GM18498 (cell line): ENCODE results near the gene SECTM1.
"Not testable (repeated sequence)": the region's sequence is repeated elsewhere in the genome, so short reads cannot be mapped to it uniquely, and the experiment has no call there.

Experiments
- ATAC-seq: cut with Tn5 transposase; IDR thresholded peaks from one replicate; pipeline ENCODE4 v1.9.1; 2021; ENCODE audit warnings: mild to moderate bottlenecking, moderate library complexity; ENCODE audit not compliant: unreplicated experiment

SECTM1 gene

DNA sequence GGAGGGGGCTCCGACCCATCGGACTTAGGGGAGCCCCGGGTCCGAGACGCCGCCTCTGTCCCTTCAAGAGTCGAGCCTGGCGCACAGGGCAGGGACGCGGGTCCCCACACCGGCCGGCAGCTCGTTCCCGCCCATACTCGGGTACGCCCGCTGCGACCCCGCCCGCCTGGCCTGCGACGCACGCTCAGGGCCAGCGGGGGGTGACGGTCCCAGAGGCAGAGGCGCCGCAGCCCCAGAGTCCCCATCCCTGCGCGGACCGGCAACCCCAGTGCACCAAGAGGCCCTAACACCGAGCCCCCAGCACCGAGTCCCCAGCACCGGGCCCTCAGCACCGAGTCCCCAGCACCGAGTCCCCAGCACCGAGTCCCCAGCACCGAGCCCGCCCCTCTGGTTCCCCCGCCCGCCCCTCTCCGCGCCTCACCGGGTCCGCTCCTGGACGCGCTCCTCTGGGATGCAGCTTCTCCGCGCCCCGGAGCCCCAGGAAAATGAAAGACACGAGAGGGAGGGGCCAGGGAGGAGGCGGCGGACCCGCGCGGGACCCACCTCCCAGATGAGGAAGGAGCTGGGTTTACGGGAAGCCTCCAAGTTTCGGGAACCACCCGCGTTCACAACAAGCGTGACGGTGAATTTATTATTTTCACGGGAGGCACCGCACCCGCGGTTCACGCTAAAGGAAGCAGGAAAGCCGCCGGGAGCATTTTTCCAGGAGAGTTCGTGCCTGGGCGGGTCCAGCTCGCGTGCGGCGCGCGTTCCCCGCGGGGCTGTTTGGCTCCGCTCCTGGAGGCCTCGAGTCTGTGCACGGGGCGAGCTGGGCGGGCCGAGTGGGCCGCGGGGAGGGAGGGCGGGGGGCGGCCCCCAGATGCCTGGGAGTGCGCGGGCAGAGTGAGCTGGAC lies at the start of gene SECTM1:
Gene SECTM1, minus strand, starts transcription at position 488 of the 893 bp plus-strand sequence. CDS start 6,526 bp downstream, outside the sequence.
- no peak for ATAC-seq

- no peak for ATAC-seq
Observed at GRCh38 chr17:82382933-82383255, 49.3 kb upstream of the SECTM1 start.

GRCh38 chr17:82382220-82382932 lies 48.8 kb upstream of the SECTM1 start:
- ATAC-seq, result not testable (repeated sequence)

- not testable (repeated sequence) for ATAC-seq
Observed at GRCh38 chr17:82381703-82382009, 48.1 kb upstream of the SECTM1 start.

DNA sequence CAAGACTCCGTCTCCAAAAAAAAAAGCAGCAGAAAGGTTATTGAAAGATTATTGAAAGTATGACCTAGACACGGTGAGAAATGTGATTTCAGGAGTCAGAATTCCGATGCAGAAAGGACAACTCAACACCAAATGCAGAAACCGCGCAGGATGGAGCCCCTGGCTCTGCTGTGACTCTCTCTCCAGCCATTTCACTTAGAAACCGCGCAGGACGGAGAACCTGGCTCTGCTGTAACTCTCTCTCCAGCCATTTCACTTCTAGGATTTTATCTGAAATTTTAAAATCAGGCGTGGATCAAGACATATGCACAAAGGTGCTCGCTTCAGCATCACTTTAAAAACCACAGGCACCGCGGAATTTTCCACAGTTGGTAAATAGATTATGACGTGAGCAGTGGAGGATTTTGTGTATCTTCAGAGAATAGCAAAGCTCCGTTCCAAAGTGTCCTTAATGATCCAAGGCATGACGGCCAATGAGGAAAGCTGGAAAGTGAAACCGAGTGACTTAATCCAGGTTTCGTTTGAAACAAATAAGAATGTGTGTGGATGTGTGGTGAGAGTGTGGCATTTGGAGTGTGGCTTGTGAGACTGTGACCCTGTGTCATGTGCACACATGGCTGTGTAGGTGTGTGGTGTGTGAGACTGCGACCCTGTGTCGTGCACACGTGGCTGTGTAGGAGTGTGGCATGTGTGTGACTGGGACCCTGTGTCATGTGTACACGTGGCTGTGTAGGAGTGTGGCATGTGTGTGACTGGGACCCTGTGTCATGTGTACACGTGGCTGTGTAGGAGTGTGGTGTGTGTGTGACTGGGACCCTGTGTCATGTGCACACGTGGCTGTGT lies 47.5 kb upstream of the SECTM1 start:
- no peak for ATAC-seq

- ATAC-seq, result no peak
Observed at GRCh38 chr17:82378741-82379021, 45.1 kb upstream of the SECTM1 start.

DNA sequence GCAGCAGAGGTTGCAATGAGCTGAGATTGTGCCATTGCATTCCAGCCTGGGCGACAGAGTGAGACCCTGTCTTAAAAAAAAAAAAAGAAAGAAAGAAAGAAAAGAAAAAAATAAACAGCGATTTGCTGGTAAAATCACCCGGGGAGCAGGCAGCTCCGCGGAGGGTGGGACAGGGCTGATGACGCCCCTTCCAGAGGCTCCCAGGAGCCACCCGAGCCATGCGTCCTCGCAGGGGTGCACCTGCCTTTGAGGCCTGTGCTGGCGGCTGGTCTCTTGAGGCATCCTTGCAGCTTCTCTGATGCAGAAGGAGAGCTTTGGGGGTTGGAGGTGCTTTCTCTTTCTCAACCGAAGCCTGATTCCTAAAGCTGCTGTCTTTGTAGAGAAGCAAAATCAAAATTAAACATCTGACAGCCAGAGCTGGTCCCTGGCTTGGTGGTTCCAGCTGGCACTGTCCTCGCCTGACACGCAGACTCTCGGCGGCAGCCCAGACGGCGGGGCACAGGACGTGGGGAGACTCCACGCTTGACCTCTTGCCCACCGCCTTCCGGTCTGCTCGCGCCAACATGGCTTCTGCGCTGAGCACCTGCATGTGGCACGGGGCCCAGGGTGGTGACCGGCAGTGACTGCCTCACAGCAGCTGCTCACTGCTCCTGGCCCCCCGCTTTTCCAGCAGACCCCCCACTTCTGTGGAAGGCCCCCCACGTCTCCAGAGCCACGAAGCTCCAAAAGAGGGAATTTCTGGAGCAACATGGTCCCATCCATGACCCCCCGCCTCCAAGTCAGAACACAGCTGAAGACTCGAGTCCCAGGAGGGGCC lies 44.6 kb upstream of the SECTM1 start:
- no peak for ATAC-seq

- not testable (repeated sequence) for ATAC-seq
Observed at GRCh38 chr17:82377294-82377693, 43.7 kb upstream of the SECTM1 start.

GRCh38 chr17:82376042-82376730 lies 42.6 kb upstream of the SECTM1 start:
- ATAC-seq, result no peak

GRCh38 chr17:82375359-82376041 lies 41.9 kb upstream of the SECTM1 start:
- no peak for ATAC-seq

GRCh38 chr17:82374626-82375331 lies 41.2 kb upstream of the SECTM1 start:
- no peak for ATAC-seq

DNA sequence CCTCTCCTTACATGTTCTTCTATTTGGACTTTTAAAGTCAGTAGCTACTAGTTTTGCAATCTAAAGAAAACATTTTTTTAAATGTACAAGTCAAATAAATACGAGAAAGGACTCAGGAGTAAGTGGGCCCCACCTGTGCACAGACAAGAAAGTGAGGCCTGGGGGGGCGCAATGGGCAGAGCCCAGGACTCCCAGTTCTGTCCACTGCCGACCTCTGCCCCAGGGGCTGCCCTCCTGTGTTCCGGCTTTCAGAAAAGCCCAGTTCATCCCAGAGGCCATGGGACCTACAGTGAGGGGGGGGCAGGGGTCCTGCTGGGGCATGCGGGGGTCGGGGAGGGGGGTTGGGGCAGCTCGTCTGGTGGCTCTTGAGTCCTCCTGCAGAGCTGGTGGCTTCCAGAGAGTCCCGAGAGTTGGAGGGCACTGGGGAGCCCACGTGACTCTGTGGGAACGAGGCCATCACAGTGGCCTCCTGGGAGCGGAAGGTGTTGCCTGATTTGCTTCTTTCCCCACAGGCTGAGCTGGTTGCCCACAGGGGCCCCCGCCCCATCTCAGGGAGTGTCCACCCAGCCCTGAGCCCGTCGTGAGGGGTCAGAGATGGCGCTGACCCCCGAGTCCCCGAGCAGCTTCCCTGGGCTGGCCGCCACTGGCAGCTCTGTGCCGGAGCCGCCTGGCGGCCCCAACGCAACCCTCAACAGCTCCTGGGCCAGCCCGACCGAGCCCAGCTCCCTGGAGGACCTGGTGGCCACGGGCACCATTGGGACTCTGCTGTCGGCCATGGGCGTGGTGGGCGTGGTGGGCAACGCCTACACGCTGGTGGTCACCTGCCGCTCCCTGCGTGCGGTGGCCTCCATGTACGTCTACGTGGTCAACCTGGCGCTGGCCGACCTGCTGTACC lies 40.4 kb upstream of the SECTM1 start:
- no peak for ATAC-seq

DNA sequence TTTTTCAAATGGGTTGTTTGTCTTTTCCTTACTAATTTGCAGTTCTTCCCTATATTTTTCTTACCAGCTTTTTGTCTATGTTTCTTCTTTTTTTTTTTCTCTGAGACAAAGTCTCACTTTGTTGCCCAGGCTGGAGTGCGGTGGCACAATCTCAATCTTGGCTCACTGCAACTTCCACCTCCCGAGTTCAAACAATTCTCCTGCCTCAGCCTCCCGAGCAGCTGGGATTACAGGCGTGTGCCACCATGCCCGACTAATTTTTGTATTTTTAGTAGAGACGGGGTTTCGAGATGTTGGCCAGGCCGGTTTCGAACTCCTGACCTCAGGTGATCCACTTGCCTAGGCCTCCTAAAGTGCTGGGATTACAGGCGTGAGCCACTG lies 39.5 kb upstream of the SECTM1 start:
- ATAC-seq, result not testable (repeated sequence)

- no peak for ATAC-seq
Observed at GRCh38 chr17:82372249-82373071, 38.9 kb upstream of the SECTM1 start.

- ATAC-seq, result no peak
Observed at GRCh38 chr17:82371333-82372248, 38.0 kb upstream of the SECTM1 start, which contains the start of gene UTS2R. TSS of gene UTS2R (plus strand) at chr17:82371765. CDS start at chr17:82374325, 2,560 bp downstream.
